Measurements from ENCODE around the gene CHRNA7.
"Not testable (repeated sequence)": the region's sequence is repeated elsewhere in the genome, so short reads cannot be mapped to it uniquely, and the experiment has no call there.

The CHRNA7 gene

GRCh38 chr15:32120577-32121383 is 90.5 kb downstream of the CHRNA7 start:
- DNase-seq: no peak

GRCh38 chr15:32121384-32121695 is 91.0 kb downstream of the CHRNA7 start:
- DNase-seq: no peak

- no peak for DNase-seq
These were observed 91.7 kb downstream of the CHRNA7 start for GRCh38 chr15:32122013-32122412.

- no peak for DNase-seq
These were observed 93.2 kb downstream of the CHRNA7 start for GRCh38 chr15:32123473-32123872.

- no peak for DNase-seq
These were observed 94.4 kb downstream of the CHRNA7 start for GRCh38 chr15:32124726-32125125.

GRCh38 chr15:32125595-32125994 is 95.3 kb downstream of the CHRNA7 start:
- DNase-seq: no peak

- no peak for DNase-seq
These were observed 99.5 kb downstream of the CHRNA7 start for GRCh38 chr15:32129815-32130214.

GRCh38 chr15:32130823-32131222 is 100.5 kb downstream of the CHRNA7 start:
- no peak for DNase-seq

DNA sequence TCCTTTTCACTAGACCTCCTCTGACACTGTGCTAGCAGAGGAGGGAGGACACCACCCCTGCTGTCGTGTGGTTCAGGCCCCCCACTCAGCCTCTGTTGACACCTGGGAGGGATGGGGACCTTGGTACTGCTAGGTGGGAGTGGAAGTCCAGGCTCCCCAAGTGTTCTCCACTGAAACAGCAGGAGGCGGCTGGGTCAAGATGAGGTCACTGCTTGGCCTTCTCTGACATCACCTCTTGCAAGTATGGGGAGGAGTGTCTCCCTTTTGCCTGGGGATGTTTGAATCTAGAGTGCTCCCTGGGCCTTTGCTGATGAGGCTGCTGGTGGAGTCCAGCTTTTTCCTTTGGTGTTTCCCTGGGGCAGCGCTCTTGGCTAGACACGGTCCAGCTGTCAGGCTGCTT is 101.5 kb downstream of the CHRNA7 start:
- no peak for DNase-seq

DNA sequence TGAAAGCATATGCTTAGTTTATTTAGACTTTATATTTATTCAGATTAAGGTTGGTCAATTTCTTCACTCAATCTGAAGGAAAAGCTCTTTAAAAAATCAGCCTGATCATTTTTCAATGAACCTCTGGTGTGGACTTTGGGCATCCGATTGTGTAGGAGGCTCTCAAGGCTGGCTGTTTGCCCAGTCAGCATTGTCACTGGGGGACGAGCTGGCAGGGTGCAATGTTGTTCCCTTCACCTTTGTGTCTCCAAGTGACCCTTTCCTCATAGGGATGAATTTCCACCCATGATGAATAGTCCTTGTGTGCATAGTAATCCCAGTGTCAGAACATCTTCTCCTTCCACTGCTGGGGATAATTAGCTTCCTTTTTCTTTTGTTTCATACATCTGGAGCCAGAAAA is 102.5 kb downstream of the CHRNA7 start:
- no peak for DNase-seq

- DNase-seq: peak; percentile 39
These were observed 104.5 kb downstream of the CHRNA7 start for GRCh38 chr15:32134842-32135241.

GRCh38 chr15:32135335-32135734 is 105.0 kb downstream of the CHRNA7 start:
- no peak for DNase-seq

- not testable (repeated sequence) for DNase-seq
These were observed 115.2 kb downstream of the CHRNA7 start for GRCh38 chr15:32145512-32145911.

DNA sequence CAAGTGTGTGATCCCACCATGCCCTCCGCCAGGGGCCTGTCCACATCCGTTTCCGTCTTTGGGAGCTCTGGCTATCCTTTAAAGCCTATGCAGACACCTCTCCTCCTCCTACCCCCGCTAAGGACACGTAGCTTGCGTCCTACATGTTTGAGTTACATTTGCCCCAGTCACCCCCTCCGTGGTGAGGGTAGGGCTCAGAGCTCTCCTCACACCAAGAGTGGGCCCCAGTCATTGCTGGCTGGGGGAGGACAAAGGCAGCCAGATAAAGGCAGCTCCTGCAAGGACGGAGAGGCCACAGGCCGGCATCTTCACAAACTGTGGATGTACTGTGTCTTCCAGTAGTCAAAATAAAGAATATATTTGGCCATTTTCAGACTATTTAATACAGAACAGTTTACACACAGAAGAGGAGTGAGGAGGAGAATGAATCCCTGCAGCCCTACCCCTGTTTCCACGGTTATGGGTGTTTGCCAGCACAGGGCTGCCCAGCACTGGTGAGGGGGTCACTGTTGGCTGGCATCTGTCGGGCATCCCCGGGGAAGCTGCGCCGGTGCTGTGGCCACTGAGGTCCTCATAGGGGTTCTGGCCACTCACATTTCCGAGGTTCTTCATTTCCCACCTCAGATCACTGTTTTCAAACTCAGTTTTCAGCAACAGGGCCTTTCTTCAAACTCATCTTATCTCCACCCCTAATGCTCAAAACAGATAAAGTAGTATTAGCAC is 118.7 kb downstream of the CHRNA7 start:
- DNase-seq: no peak

DNA sequence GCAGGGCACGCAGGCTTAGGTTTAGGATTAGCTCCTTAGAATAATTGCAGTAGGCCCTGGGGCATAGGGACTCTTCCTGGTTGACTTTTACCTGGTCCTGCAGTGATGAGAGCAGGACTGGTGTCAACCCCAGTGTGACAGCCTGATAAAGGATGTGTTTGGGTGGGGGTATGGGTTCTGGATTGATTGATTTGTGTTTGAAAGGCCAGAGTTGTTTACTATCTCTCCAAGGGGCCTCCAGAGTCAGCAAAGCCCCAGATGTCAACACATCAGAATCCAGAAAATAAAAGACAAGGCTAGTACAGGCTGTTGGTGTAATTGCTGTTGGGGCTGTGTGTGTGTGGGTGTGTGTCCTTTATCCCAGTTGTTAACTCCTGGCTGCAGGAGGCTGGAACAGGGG is 122.3 kb downstream of the CHRNA7 start:
- no peak for DNase-seq

GRCh38 chr15:32153868-32154623 is 123.7 kb downstream of the CHRNA7 start:
- not testable (repeated sequence) for DNase-seq

GRCh38 chr15:32162143-32162542 is 131.8 kb downstream of the CHRNA7 start:
- DNase-seq: not testable (repeated sequence)

DNA sequence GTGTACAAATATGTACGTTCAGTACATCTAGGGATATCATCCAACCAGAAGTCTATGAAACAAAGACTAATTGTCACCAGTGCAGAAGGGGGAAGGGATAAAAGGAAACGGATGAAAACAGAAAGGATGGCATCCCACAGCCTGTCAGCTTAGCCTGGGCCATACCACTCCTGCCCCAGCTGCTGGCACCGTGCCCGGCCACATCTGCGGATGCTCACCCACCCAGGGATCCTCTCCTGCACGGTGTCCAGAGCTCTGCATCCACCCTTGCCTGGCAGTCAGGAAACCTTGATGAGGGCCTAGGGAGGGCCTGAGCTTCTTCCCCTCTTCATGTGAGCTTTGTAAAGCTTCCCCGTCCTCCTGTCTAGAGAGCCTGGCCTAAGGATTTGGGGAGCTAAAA is 133.8 kb downstream of the CHRNA7 start:
- not testable (repeated sequence) for DNase-seq

DNA sequence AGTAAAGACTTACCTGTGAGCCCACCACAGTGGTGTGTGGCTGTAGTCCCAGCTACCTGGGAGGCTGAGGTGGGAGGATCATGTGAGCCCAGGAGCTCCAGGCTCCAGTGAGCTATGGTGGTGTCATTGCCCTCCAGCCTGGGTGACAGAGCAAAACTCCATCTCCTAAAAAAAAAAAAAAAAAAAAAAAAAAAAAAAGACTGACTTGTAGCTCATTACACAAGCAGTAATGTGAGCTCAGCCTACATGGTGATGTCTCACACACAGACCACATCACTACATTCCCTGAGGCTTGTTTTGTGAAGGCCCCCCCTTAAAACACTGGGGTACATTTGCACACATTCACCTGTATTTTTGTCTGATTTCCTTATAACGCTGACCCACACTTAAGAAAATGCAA is 134.4 kb downstream of the CHRNA7 start:
- not testable (repeated sequence) for DNase-seq

DNA sequence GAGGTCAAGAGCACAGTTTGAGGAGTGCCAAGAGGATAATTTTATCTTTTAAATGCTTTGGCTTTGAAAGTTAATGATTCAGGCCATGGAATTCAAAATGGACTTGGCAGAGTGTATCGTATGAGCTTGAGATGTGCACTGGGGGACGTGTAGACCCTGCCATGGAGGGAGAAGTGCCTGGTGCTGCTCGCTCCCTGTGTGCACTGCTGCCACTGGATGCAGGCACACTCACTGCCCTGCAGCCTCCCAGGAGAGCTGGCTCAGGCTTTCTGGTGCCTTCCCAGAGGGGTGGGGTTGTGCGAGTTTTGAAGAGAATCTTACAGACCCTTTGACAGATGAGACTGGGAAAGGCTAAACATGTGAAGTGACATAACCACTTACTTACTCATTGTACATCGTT is 135.5 kb downstream of the CHRNA7 start:
- DNase-seq: not testable (repeated sequence)

DNA sequence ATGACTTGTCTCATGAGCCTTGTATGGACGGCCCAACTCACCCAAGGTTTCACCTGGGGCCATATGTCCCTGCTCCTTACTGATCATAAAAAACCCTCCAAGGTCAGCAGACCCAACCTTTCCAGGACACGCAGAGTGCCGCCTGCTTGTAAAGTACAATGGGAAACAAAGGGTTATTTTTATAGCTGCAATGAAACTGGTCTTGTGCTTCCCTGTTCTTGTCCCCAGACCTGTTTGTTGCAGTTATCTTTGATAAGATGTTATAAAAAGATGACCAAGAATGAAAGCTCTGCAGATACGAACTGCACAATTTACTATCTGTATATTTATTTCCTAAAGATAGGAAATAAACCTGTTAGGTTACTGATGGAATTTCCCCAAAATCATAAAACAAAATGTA is 136.0 kb downstream of the CHRNA7 start:
- DNase-seq: not testable (repeated sequence)

- DNase-seq: not testable (repeated sequence)
These were observed 137.6 kb downstream of the CHRNA7 start for GRCh38 chr15:32167913-32168312.

- not testable (repeated sequence) for DNase-seq
These were observed 150.3 kb downstream of the CHRNA7 start for GRCh38 chr15:32180579-32180978.

- not testable (repeated sequence) for DNase-seq
These were observed 163.5 kb downstream of the CHRNA7 start for GRCh38 chr15:32193780-32194179.
